Stimulated activated CD4-positive, alpha-beta T cell treated with anti-CD3 and anti-CD28 coated beads, Interleukin-4, amount 100 ng/mL, for 4 hours (primary cell): ENCODE measurements around the gene KRTAP10-5.
"Not testable (repeated sequence)": the region's sequence is repeated elsewhere in the genome, so short reads cannot be mapped to it uniquely, and the experiment has no call there.

Experiments
- DNase-seq, 2 experiments: peaks; one replicate each; pipeline ENCODE4 v3.0.0-alpha.2; 2020

KRTAP10-5 gene

DNA sequence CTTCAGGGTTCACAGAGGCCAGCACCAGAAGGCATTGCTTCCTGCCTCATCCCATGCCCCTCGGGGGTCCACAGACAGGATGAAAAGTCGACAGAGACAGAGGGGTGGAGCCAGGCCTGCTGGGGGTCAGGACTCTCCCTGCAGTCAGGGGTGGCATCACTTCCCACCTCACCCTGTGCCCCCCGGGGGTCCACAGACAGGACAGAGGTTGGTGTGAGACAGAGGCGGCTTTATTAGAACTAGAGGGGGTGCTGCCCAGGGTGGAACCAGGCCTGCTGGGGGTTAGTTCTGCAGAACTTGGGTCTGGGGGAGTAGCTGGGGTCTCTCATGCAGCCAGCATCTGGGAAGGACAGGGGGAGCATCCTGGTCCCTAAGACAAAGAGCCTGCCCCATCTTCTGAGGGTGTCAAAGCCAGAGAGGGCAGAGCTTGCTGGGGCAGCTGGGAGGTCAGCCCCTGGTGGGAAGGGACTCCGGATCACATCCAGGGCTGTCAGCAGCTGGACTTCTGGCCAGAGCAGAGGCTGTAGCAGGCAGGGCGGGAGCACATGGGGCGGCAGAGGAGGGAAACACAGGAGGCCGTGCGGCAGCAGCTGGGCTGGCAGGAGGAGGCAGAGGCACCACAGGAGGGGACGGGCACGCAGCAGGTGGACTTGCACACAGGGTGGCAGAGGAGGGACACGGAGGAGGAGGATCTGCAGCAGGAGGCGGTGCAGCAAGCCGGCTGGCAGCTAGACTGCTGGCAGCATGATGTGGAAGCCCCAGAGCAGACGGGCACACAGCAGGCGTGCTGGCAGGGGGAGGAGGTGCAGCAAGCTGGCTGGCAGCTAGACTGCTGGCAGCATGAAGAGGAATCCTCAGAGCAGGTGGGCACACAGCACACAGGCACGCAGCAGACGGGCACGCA is 10.7 kb upstream of the KRTAP10-5 start:
- DNase-seq = not testable (repeated sequence)

DNA sequence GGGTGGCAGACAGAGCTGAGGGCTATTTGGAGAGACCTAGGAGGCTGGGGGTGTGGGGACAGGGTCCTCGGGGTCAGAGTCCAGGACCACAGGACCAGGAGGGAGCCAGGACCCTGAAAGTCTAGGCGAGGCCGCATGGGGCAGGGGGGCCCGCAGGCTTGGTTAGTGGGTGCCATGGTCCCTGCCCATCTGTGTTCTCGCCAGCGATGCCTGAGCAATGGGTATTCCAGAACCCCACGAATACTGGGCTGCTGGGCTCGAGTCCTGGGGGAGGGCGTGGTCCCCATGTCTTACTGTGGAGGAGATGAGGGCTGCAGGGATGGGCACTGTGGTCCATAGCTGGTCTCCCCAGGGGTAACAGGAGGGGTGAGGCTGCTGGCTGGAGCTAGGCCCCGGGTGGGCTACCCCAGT is 9.9 kb upstream of the KRTAP10-5 start:
- no peak for DNase-seq

DNA sequence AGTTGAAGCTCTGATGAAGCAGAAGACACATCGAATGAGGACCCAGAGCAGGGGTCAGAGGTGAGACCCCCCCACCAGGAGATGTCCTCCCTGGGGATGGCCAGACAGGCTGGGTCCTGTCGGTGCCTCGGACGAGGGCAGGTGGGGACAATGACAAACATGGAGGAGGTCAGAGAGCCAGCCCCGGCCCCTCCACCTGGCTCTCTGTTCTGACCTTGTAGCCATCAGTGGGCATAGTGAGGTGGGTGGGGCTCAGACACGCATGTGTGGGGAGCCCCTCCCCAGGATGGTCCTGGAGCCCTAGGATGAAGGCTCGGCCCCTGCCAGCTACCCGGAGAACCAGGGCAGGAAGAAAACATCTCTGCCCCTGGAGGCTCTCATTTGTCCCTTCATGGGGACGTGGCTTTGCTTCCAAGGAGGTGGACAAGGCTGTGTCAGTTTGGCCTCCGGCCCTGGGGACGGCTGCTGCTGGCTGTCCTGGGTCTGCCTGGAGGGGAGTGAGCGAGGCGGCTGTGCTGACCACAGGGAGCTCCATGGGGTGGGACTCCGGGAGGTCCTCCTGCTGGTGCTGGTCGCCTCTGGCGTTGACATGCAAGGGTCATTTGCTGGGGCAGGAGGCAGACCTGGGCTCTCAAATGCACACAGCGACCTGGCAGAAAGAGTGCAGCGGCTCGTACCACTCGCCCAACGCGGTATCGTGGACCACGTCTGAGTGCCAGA is 9.3 kb upstream of the KRTAP10-5 start:
- DNase-seq = no peak

DNA sequence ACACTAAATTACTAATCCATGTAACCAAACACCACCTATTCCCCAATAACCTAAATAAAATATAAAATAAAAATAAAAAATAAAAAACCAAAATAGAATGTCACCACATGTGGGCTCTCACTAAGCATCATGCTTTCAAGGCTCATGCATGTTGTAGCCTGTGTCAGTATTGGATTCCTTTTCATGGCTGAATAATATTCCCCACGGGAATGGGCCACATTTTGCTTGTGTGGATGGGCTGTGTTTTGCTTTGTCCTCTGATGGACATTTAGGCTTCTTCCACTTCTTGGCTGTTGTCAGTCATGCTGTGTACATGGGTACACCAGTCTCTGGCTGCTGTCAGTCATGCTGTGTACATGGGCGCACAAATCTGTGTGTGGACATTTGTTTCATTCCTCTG is 8.7 kb upstream of the KRTAP10-5 start:
- no peak for DNase-seq

DNA sequence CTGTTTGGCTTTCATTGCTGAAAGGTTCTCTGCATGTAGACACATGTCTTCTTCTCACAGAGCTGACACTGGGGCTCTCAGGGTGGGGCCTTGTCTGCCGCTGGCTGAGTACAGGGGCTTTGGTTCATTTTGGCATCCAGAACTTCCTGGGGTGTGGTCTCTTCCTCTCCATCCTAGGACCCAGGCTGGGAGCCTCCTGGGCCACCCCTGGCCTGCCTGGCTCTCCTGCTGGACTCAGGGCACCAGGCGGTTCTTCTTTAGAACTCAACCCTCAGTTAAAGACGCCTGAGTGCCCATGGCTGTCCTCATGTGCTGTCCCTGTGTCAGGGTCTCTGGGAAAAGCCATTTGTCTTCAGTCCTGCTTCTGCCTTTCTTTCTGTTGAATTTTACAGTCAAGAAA is 5.5 kb upstream of the KRTAP10-5 start:
- no peak for DNase-seq

DNA sequence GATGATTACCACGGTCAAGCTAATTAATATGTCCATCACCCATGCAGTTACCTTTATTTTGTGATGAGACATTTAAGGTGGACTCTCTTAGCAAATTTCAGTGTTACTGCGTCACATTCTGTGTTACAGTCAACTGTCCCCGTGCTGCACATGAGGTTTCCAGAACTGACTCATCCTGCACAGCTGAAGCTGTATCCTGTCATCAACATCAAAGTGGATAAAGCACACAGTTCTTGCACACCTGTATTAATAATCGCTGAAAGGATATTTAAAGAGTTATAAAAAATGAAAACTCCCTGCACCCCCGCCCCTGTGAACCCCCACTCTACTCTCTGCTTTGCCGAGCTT is 3.4 kb upstream of the KRTAP10-5 start:
- DNase-seq = peak in 1 of 2 experiments; percentile 50

DNA sequence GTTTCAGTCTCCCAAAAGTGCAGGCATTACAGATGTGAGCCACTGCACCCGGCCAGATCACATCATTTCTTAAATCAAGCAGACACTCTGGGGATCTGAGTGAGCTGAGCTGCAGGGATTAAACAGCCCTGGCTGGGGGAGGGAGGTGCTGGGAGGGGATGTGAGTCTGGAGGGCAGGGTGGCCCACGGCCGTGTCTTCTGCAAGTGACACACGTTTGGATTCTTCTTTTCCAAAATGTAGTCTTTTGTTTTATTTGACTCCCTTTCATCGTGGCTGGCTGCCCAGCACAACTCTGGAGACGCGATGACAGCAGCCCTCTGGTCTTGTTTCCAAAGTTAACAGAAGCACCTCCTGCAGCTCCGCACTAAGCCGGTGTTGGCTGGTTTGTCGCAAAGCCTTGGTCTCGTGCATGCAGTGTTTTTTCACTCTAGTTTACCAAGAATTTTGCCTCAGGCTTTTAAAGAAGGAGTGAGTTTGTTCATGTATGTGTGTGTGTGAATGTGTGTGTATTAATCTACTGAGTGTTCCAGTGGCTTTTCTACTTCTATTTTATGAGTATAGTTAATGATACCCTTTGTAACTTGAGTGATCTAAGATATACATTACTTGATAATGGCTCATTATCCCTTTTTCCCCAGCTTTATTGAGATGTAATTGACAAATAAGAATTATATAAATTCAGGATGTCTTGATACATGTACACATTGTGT is 2.8 kb upstream of the KRTAP10-5 start:
- DNase-seq = no peak

DNA sequence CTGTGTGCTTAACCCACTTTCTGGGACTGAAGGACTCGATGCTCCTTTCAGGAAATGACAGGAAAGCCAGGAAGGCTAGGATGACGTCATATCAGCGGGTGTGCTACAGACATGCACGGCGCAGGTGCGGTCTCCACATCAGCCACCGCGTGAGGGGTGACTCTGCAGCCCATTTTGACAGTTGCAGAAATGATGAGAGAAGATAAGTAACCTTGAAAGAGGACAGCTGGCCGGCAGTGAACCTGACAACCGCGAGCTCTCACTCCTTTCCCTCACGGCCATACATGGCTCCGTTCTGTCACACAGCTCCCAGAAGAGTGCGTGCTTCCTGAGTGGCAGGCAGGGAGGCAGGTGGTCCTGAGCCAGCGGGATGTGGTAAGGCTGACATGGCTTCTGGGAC is 1.7 kb upstream of the KRTAP10-5 start:
- DNase-seq = no peak

DNA sequence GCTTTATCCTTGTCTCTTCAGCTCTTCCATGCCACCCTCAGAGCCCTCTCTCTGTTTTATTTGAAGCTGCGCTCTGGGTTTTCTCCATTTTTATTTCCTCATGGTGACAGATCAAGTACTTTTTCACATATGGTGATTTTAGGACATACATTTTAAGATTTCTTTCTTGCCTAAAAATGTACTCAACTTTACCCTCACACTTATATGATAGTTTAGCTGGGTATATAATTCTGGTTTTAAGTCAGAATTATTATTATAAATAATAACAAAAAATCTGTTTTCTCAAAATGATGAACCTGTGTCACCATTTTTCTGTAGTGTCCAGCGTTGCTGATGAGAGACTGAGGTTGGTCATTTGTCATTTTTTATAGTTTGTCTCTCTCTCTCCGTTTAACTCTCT is 754 bp upstream of the KRTAP10-5 start:
- no peak for DNase-seq

DNA sequence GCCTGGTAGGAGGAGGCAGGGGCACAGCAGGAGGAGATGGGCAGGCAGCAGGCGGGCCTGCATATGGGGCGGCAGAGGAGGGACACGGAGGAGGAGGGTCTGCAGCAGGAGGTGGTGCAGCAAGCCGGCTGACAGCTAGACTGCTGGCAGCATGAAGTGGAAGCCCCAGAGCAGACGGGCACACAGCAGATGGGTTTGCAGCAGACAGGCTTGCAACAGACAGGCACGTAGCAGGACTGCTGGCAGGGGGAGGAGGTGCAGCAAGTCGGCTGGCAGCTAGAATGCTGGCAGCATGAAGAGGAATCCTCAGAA is 615 bp downstream of the KRTAP10-5 start:
- DNase-seq = no peak

DNA sequence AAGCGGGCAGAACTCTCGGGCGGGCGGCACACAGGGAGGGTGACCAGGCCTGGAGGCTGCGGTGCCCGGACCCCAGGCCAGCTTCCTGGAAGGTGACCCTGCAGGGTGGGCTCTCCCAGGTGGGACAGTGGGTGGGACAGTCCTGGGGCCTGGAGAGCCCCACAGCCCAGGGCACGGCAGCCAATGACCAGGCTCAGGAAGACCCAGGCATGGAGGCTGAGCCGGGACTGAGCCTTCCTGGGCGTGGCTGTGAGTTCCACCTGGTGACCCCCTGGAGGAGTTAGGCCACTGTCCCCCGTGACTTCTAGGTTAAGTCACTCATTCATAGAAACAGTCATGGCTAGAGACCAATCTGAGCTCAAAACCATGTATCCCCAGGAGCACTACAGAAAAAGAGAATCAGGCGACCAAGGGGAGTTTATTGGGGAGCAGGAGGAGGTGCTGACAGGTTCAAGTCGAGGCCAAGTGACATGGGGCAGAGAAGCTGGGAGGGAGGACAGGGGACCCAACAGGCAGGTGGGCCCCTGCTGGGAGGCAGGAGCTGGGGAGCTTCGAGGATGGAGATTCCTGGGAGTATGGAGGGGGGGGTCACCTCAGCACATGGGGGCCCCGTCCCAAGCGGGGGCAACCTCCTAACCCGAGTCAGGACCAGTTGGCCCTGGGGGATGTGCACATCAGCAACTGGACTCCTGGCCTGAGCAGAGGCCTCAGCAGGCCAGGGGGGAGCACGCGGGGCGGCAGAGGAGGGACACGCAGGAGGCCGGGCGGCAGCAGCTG is 1.2 kb downstream of the KRTAP10-5 start:
- no peak for DNase-seq

DNA sequence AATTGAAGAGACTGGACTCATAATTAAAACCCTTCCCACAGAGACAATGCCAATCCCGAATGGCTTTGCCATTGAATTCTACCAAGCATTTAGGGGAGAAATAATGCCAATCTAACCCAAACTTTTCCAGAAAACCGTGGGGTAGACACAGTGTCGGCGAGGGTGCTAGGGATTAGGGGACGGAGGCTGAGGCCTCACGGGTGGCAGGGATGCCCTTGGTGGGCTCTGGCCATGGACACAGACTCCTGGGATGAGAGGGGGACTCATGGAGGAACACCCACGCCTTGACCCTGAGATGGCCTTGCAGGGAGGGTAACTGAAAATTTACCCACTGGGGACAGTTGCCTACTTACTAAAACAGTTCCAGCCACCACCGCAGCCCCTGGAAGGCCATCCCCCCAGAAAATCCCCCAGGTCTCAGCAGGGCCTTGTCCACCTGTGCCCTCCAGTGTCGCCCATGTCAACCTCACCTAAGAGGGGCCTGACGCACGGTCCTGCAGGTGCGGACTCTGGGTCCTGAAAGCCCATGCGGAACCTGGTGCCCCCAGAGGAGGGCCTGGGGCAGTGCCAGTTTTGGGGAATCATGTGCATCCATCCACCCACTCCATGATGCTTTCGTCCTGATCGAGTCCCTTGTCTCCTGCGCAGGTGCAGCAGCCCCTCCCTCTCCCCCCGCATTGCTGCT is 1.9 kb downstream of the KRTAP10-5 start:
- no peak for DNase-seq

DNA sequence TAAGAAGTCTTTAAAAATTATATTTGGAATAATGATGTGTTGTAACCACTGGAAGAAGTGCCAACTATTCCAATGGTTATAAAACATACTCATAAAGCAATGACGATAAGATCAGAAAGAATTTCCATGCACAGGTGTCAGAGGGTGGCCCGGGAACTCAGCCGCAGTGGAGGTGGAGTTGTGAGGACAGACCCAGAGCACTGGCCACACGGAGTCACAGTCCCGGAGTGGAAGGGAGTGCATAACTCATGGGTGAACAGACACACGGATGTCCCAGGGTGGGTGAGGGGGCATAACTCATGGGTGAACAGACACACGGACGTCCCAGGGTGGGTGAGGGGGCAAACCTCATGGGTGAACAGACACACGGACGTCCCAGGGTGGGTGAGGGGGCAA is 4.4 kb downstream of the KRTAP10-5 start:
- DNase-seq = no peak

DNA sequence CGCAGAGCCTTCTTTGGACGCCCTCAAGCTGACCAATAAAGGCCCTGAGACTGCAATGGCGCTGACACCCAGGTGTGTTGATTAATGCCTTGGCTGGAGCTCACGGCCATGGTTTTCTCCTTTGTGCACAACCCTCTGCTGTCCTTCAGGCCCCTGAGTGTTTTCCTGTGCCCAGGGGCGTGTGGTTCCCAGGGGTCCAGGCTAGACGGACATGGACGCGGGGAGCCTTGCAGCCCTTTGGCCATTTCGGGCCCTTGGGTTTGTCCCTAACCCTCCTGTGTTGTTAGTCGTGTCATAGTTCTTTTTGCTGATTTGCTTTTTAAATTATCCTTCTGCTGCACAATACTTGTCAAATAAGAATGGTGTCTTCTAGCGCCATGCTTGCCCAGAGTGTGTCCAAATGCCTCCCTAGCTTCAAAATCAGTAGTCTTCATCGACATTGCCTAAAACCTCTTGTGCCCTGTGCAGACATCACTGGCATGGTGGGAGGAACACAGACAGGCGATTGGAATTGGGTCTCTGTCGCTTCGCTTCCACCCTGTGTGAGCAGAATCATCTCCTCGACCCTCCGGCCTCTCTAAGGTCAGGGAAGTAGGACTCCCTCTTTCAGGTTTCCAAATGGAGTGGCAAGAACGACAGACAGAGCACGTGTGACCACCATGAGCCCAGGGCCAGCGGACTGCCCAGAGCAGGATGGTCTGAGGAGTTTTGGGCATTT is 4.9 kb downstream of the KRTAP10-5 start:
- no peak for DNase-seq

DNA sequence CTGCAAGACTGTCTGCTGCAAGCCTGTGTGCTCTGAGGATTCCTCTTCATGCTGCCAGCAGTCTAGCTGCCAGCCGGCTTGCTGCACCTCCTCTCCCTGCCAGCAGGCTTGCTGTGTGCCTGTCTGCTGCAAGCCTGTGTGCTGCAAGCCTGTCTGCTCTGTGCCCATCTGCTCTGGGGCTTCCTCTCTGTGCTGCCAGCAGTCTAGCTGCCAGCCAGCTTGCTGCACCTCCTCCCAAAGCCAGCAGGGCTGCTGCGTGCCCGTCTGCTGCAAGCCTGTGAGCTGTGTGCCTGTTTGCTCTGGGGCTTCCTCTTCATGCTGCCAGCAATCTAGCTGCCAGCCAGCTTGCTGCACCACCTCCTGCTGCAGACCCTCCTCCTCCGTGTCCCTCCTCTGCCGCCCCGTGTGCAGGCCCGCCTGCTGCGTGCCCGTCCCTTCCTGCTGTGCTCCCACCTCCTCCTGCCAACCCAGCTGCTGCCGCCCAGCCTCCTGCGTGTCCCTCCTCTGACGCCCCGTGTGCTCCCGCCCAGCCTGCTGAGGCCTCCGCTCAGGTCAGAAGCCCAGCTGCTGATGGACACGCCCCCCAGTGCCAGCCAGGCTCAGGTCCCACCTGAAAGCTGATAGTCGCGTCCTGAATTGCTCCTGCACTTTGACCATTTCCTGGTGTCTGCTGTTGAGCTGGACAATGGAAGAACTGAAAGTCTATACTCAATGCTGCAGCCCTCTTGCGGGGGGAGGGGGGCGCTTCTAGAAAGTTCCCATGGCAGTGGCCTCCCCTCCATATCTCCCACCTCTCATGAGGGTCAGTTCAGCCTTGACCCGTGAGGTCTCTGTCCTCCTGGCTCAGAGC is 5.7 kb downstream of the KRTAP10-5 start:
- DNase-seq = no peak

DNA sequence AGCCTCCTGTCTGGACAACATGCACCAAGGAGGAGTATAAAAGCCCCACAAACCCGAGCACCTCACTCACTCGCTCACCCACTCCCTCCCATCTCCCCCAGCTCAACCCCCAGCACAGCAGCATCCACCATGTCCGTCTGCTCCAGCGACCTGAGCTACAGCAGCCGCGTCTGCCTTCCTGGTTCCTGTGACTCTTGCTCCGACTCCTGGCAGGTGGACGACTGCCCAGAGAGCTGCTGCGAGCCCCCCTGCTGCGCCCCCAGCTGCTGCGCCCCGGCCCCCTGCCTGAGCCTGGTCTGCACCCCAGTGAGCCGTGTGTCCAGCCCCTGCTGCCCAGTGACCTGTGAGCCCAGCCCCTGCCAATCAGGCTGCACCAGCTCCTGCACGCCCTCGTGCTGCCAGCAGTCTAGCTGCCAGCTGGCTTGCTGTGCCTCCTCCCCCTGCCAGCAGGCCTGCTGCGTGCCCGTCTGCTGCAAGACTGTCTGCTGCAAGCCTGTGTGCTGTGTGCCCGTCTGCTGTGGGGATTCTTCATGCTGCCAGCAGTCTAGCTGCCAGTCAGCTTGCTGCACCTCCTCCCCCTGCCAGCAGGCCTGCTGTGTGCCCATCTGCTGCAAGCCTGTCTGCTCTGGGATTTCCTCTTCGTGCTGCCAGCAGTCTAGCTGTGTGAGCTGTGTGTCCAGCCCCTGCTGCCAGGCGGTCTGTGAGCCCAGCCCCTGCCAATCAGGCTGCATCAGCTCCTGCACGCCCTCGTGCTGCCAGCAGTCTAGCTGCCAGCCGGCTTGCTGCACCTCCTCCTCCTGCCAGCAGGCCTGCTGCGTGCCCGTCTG is 6.6 kb downstream of the KRTAP10-5 start, which contains the start of gene KRTAP10-4:
KRTAP10-4 (plus strand) TSS at position 100 of the 827 bp plus-strand sequence; CDS start at position 130, 30 bp downstream.
- DNase-seq = not testable (repeated sequence)

DNA sequence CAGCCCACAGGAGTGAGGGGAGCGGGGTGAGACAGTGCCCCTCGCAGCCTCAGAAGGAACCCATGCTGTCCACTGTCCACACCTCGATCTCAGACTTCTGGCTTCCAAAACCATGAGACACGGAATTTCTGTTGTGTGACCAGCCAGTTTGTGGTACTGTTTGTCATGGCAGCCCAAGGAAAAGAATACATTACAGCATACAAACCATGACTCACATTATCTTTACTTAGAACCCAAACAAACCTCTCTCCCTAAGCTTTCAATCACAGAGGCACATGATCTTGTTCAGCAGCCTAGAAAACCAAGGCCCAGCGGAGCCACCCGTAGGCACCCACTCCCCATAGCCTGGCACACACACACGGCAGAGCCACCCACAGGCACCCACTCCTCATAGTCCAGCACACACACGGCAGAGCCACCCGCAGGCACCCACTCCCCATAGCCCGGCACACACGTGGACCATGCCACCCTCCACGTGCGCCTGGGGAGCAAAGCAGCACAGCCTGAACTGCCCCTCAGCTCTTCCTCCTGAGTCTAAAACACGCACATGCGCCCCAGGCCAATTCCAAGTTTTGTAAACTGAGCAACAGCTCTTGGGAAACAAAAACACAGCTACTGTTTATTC is 7.3 kb downstream of the KRTAP10-5 start:
- no peak for DNase-seq

DNA sequence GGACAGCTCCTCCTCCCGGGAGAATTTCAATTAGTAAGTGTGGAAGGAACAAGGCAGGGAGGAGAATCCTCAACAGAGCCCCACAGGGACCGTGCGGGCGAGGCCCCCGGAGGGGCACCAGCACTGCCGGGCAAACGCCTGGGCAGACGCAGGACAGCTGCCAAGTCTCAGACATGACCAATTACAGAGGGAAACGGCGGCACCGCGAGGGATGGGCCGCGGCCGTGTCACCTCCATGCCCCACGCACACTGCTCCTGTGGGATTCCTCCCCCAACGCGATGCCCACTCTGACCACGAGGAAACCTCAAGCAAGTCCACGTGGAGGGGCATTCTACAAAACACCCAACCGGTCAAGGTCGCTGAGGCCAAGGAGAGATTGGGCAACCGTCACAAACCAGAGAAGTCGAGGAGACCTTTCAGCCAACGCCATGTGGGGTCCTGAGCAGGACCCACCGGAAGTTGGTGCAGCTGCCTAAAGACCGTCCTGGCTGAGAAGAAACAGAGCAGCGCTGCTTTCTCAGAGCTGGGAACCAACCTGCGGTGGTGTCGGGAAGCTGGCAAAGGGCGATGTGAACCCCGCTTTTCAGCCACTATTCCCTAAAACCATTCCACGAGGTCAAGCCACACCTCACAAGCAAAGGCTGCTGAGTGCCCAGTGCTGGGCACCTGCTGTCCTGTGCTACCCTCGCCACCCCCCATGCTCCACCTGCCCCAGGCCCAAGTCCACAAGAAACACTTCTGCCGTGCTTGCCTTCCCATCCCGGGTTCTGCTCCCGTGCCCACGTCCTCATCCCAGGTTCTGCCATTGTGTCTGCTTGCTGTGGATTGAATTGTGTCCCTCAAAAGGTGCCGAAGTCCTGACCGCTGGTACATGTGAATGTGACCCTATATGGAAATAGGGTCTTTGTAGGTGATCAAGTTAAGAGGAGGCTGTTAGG is 8.3 kb downstream of the KRTAP10-5 start:
- no peak for DNase-seq
